Measurements from ENCODE around the gene TFB1M. TPM values are rescaled to one million over a fixed set of nuclear protein-coding genes. Genes with fewer than 3 reads are reported as not detected.
A peak's percentile ranks its signal among the peaks of the same experiment; 100 is the strongest.
"Not testable (repeated sequence)": the region's sequence is repeated elsewhere in the genome, so short reads cannot be mapped to it uniquely, and the experiment has no call there.

The TFB1M gene
- total RNA-seq (1 to 10 TPM; 7.2 to 9.2 TPM), total RNA-seq (5.5 to 45.8 (median 16.9) reads per million in 172 experiments)
- polyA plus RNA-seq (2013, experiment 1 of 2), result 16.2 TPM
- 14.6 TPM for polyA plus RNA-seq (2013, experiment 2 of 2)

- intact Hi-C loops (cut with DNase I, micrococcal nuclease), result loop anchor here (2.0 to 10.0 kb wide), 7 partner anchors 139 to 1708 kb away; partner anchors contain the start of gene ARID1B (in 2 of the 2)
- Mint-ChIP-seq H3K27me3 (no peaks in the 10 kb centered on the region), H3K9me3 (no peaks in the 10 kb centered on the region), H3K4me3 (peak within 1 kb of the TSS; percentile 97), H3K27ac (peak within 1 kb of the TSS; percentile 91), H3K4me1 (ENCODE audit: low read depth) (peaks cover 48% of the 10 kb centered on the region), H3K36me3 (ENCODE audit: low read depth) (peaks cover 21% of the 10 kb centered on the region)
- H3K27ac ChIP-seq (ENCODE audit: low read depth in 1 of 2, low read length in 2 of 2), result peak within 1 kb of the TSS; percentile 84 to 92
- DNase-seq (peak; percentile 88 to 99 (median 96)), ATAC-seq (ENCODE audit: poor library complexity) (peak; percentile 94)
- H3K36me3 ChIP-seq (ENCODE audit: insufficient read depth, low read length), result peaks cover 17% of the 10 kb centered on the region
- no peaks in the 10 kb centered on the region for H3K4me1 ChIP-seq (ENCODE audit: insufficient read depth, low read length)
- POLR2A ChIA-PET, result interaction anchor here (0.8 to 3.5 kb wide), 9 partner anchors 9 to 883 kb away, joined by 3 to 18 read pairs (median 5); no protein-coding TSS in a partner anchor
- no peaks in the 10 kb centered on the region for H3K27me3 ChIP-seq (ENCODE audit: control insufficient read depth in 1 of 2, insufficient read depth in 2 of 2, low read length in 2 of 2)
- CTCF ChIA-PET, result interaction anchor here (0.7 to 1.4 kb wide), 2 partner anchors 15 to 1066 kb away, joined by 3 to 5 read pairs; no protein-coding TSS in a partner anchor
- no peaks in the 10 kb centered on the region for H3K9me3 ChIP-seq (ENCODE audit: control insufficient read depth in 1 of 2, insufficient read depth in 1 of 2, low read length in 2 of 2)
- peak within 1 kb of the TSS; percentile 74 for H3K4me3 ChIP-seq (ENCODE audit: low read length)
- TF ChIP-seq CTCF (IDR thresholded peaks at IDR 0.05), result no peak
Measured at GRCh38 chr6:155314092-155314772, at the start of gene TFB1M. Gene TFB1M, minus strand, starts transcription at chr6:155314484. Its CDS starts 56 bp downstream, at chr6:155314428.

- H3K4me3 Mint-ChIP-seq; CTCF ChIA-PET; H3K27ac Mint-ChIP-seq; H3K36me3 ChIP-seq (ENCODE audit: insufficient read depth, low read length); H3K4me1 Mint-ChIP-seq (ENCODE audit: low read depth); H3K4me3 ChIP-seq (ENCODE audit: low read length); intact Hi-C loops (cut with DNase I, micrococcal nuclease); H3K27ac ChIP-seq (ENCODE audit: low read depth in 1 of 2, low read length in 2 of 2); H3K4me1 ChIP-seq (ENCODE audit: insufficient read depth, low read length); H3K27me3 Mint-ChIP-seq; H3K36me3 Mint-ChIP-seq (ENCODE audit: low read depth); DNase-seq; H3K9me3 Mint-ChIP-seq; H3K9me3 ChIP-seq (ENCODE audit: control insufficient read depth in 1 of 2, insufficient read depth in 1 of 2, low read length in 2 of 2); ATAC-seq (ENCODE audit: poor library complexity); H3K27me3 ChIP-seq (ENCODE audit: control insufficient read depth in 1 of 2, insufficient read depth in 2 of 2, low read length in 2 of 2): not testable (repeated sequence)
- POLR2A ChIA-PET, result interaction anchor here (0.6 kb wide), 1 partner anchor 30 kb away, joined by 3 read pairs; no protein-coding TSS in a partner anchor
Measured at GRCh38 chr6:155364021-155364420, 49.7 kb upstream of the TFB1M start.

GRCh38 chr6:155362968-155363632 lies 48.8 kb upstream of the TFB1M start:
- H3K9me3 ChIP-seq (ENCODE audit: control insufficient read depth in 1 of 2, insufficient read depth in 1 of 2, low read length in 2 of 2); ATAC-seq (ENCODE audit: poor library complexity); H3K27me3 Mint-ChIP-seq; H3K27ac Mint-ChIP-seq; CTCF ChIA-PET; H3K4me3 Mint-ChIP-seq; H3K27ac ChIP-seq (ENCODE audit: low read depth in 1 of 2, low read length in 2 of 2); H3K36me3 Mint-ChIP-seq (ENCODE audit: low read depth); H3K4me1 Mint-ChIP-seq (ENCODE audit: low read depth); H3K4me3 ChIP-seq (ENCODE audit: low read length); DNase-seq; H3K27me3 ChIP-seq (ENCODE audit: control insufficient read depth in 1 of 2, insufficient read depth in 2 of 2, low read length in 2 of 2); H3K9me3 Mint-ChIP-seq; intact Hi-C loops (cut with DNase I, micrococcal nuclease); H3K36me3 ChIP-seq (ENCODE audit: insufficient read depth, low read length); H3K4me1 ChIP-seq (ENCODE audit: insufficient read depth, low read length): not testable (repeated sequence)
- POLR2A ChIA-PET, result interaction anchor here (0.6 kb wide), 1 partner anchor 29 kb away, joined by 3 read pairs; no protein-coding TSS in a partner anchor

- Histone ChIP-seq H3K9me3 (ENCODE audit: control insufficient read depth in 1 of 2, insufficient read depth in 1 of 2, low read length in 2 of 2) (peaks cover 9 to 18% of the 10 kb centered on the region in 2 experiments), H3K4me1 (ENCODE audit: insufficient read depth, low read length) (no peaks in the 10 kb centered on the region), H3K36me3 (ENCODE audit: insufficient read depth, low read length) (no peaks in the 10 kb centered on the region), H3K4me3 (ENCODE audit: low read length) (no peak overlapping the region), H3K27me3 (ENCODE audit: control insufficient read depth in 1 of 2, insufficient read depth in 2 of 2, low read length in 2 of 2) (no peaks in the 10 kb centered on the region), H3K27ac (ENCODE audit: low read depth in 1 of 2, low read length in 2 of 2) (no peak overlapping the region)
- DNase-seq (no peak), ATAC-seq (ENCODE audit: poor library complexity) (no peak)
- H3K4me3 Mint-ChIP-seq, result no peak overlapping the region
- TF ChIP-seq CTCF (IDR thresholded peaks at IDR 0.05), result no peak
- peaks cover 5% of the 10 kb centered on the region for H3K36me3 Mint-ChIP-seq (ENCODE audit: low read depth)
- intact Hi-C loops (cut with DNase I, micrococcal nuclease), result no loop called here
- H3K27ac Mint-ChIP-seq, result no peak overlapping the region
- H3K9me3 Mint-ChIP-seq, result peaks cover 10% of the 10 kb centered on the region
- no peaks in the 10 kb centered on the region for H3K4me1 Mint-ChIP-seq (ENCODE audit: low read depth)
- ChIA-PET CTCF (no interaction called here), POLR2A (no interaction called here)
- H3K27me3 Mint-ChIP-seq, result no peaks in the 10 kb centered on the region
Measured at GRCh38 chr6:155354167-155354566, 39.9 kb upstream of the TFB1M start.

Data from CD4-positive, alpha-beta T cell (primary cell).